Mesodermal cell (in vitro differentiated cells): Measurements from ENCODE around the gene STC2.
A peak's percentile ranks its signal among the peaks of the same experiment; 100 is the strongest.

Experiments used
- H3K27ac ChIP-seq: 2 replicates; pipeline ENCODE4 v1.7.0; 2013; ENCODE audit warnings: mild to moderate bottlenecking, low read depth, low read length, moderate library complexity; ENCODE audit not compliant: severe bottlenecking
- H3K36me3 ChIP-seq: 2 replicates; pipeline ENCODE4 v1.7.1; 2013; ENCODE audit warnings: mild to moderate bottlenecking, low read length, moderate library complexity; ENCODE audit not compliant: control insufficient read depth, insufficient read depth
- H3K4me1 ChIP-seq: one replicate; pipeline ENCODE4 v1.7.1; 2013; ENCODE audit warnings: mild to moderate bottlenecking, low read length; ENCODE audit not compliant: insufficient read depth, control insufficient read depth, poor library complexity, severe bottlenecking
- H3K4me3 ChIP-seq: 2 replicates; pipeline ENCODE4 v1.7.0; 2013; ENCODE audit warnings: low read length, control low read depth, mild to moderate bottlenecking; ENCODE audit not compliant: insufficient read depth, poor library complexity, severe bottlenecking; ENCODE audit errors: extremely low read depth
- H3K9me3 ChIP-seq: 2 replicates; pipeline ENCODE4 v1.7.1; 2013; ENCODE audit warnings: mild to moderate bottlenecking, low read length, moderate library complexity; ENCODE audit not compliant: control insufficient read depth
- WGBS, 2 experiments: methylation state at CpG; one replicate each; pipeline ENCODE4 v1.1.5; 2013; ENCODE audit warnings: missing lambda C conversion rate in 2 of 2; ENCODE audit not compliant: insufficient coverage in 2 of 2; 5-methylcytosine and 5-hydroxymethylcytosine counted together

STC2 gene

GRCh38 chr5:173301695-173302545 is 26.3 kb downstream of the STC2 start:
- H3K36me3 ChIP-seq: no peaks in the 10 kb centered on the region
- no peaks in the 10 kb centered on the region for H3K9me3 ChIP-seq
- WGBS, 2 experiments: 67 to 70% methylated on average over 12 to 13 of the region's 17 CpGs
- peaks cover 45% of the 10 kb centered on the region for H3K4me1 ChIP-seq
- H3K4me3 ChIP-seq: no peak overlapping the region
- peak overlapping the region; percentile 45 for H3K27ac ChIP-seq

DNA sequence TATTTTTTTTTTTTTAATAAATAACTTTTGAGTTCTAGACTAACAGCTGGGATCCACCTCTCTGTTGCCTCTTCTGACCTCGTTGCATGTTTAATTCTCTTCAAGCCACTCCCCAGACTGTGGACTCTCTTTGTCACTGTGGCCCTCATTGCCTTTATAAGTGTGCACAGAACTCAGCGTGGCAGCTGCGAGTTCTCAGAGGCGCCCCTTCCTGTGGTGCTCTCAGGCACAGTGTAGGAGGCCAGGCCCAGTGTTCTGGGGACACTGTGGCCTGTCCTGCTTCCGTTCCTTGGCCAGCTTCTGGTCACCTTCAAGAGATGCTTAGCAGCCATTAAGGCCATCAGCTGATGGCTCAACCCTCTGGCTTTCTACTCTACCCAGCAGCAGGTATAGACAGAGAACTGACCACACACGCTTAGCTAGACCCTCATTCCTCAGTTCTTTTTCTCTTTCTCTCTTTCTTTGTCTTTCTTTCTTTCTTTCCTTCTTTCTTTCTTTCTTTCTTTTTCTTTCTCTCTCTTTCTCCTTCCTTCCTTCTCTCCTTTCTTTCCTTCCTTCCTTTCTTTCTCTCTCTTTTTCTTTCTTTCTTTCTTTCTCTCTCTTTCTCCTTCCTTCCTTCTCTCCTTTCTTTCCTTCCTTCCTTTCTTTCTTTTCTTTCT is 27.7 kb downstream of the STC2 start:
- H3K4me3 ChIP-seq: no peak overlapping the region
- 88 to 92% methylated on average over 5 to 6 of the region's 6 CpGs for WGBS, 2 experiments
- peaks cover 49% of the 10 kb centered on the region for H3K4me1 ChIP-seq
- no peaks in the 10 kb centered on the region for H3K36me3 ChIP-seq
- H3K27ac ChIP-seq: no peak overlapping the region
- H3K9me3 ChIP-seq: no peaks in the 10 kb centered on the region

- peaks cover 48% of the 10 kb centered on the region for H3K4me1 ChIP-seq
- H3K36me3 ChIP-seq: no peaks in the 10 kb centered on the region
- no peaks in the 10 kb centered on the region for H3K9me3 ChIP-seq
- no peak overlapping the region for H3K4me3 ChIP-seq
- no peak overlapping the region for H3K27ac ChIP-seq
- WGBS, 2 experiments: 91 to 100% methylated on average over 2 to 7 of the region's 7 CpGs
Observed at GRCh38 chr5:173299820-173300219, 28.4 kb downstream of the STC2 start.

DNA sequence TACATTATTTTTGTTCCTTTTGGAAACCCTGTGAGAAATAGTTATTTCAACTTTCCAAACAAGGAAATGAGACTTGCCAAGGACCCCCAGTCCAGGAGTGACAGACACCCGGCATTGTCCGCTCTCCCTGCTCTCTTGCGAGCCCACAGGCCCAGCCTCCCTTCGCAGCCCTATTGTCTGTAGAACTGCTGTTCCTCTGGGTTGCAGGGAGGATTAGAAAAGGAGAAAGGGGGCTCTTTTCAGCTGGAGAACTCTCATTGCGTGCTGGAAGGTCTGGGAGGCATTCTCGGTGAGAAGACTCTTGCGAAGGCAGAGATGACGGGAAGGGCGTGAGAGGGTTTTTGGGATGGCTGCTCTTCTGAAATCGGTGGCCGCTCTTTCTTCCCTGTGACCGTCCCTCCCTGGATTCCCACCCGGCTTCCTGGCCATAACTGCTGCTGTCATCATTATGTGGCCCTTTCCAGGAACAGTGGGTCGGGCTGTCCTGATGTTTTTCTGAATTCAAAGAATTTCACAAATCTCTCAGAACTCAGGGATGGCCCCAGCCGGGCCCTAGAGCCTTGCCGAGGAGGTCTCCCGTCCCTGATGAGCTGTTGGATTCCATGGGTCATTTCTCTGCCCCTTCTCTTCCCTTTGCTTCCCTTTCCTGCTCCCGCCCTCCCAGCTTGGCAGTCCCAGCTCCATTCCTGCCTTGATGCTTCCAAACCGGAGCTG is 29.8 kb downstream of the STC2 start:
- H3K4me3 ChIP-seq: no peak overlapping the region
- no peak overlapping the region for H3K27ac ChIP-seq
- 63 to 79% methylated on average over 14 to 17 of the region's 19 CpGs for WGBS, 2 experiments
- H3K4me1 ChIP-seq: peaks cover 46% of the 10 kb centered on the region
- no peaks in the 10 kb centered on the region for H3K9me3 ChIP-seq
- no peaks in the 10 kb centered on the region for H3K36me3 ChIP-seq

DNA sequence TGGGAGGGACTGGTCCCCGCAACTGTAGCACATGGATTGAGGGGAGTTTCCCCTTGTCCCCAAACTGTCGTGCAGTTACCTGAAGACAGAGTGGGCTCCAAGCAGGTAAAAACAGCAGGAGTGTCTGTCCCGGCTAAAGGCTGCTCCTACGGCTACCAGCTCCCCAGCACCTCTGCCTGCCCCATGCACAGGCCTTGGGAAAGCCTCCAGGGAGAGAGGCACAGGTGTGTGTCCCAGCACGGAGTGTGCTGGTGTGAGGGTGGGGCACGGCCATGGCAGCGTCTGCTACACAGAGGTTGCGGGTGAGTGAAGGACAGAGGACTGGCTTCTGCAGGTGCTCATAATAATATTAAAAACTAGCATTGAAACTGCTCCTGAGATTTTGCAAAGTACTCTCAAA is 30.4 kb downstream of the STC2 start:
- WGBS, 2 experiments: 95 to 100% methylated on average over 2 to 5 of the region's 8 CpGs
- Histone ChIP-seq H3K27ac (no peak overlapping the region), H3K9me3 (no peaks in the 10 kb centered on the region), H3K4me1 (peaks cover 44% of the 10 kb centered on the region), H3K36me3 (no peaks in the 10 kb centered on the region), H3K4me3 (no peak overlapping the region)

- Histone ChIP-seq H3K36me3 (no peaks in the 10 kb centered on the region), H3K4me3 (no peak overlapping the region), H3K9me3 (peaks cover under 1% of the 10 kb centered on the region), H3K4me1 (peaks cover 42% of the 10 kb centered on the region), H3K27ac (no peak overlapping the region)
- WGBS, 2 experiments: 75 to 77% methylated on average over 23 to 25 of the region's 25 CpGs
Observed at GRCh38 chr5:173296737-173297676, 31.2 kb downstream of the STC2 start.

- peaks cover 42% of the 10 kb centered on the region for H3K4me1 ChIP-seq
- WGBS, 2 experiments: 67% methylated on average over 1 of the region's 1 CpG; no CpG with 5 or more reads in 1 of the 2 experiments
- H3K27ac ChIP-seq: no peak overlapping the region
- H3K9me3 ChIP-seq: peaks cover 5% of the 10 kb centered on the region
- no peaks in the 10 kb centered on the region for H3K36me3 ChIP-seq
- no peak overlapping the region for H3K4me3 ChIP-seq
Observed at GRCh38 chr5:173295796-173296195, 32.4 kb downstream of the STC2 start.

- Histone ChIP-seq H3K27ac (peak overlapping the region; percentile 36), H3K4me3 (peak overlapping the region; percentile 18), H3K4me1 (peaks cover 48% of the 10 kb centered on the region), H3K9me3 (peaks cover 5% of the 10 kb centered on the region), H3K36me3 (no peaks in the 10 kb centered on the region)
- 58 to 68% methylated on average over 10 of the region's 10 CpGs for WGBS, 2 experiments
Observed at GRCh38 chr5:173294673-173295320, 33.4 kb downstream of the STC2 start.

GRCh38 chr5:173293817-173294672 is 34.2 kb downstream of the STC2 start:
- H3K27ac ChIP-seq: peak overlapping the region; percentile 10
- peaks cover 48% of the 10 kb centered on the region for H3K4me1 ChIP-seq
- peaks cover 5% of the 10 kb centered on the region for H3K9me3 ChIP-seq
- H3K4me3 ChIP-seq: peak overlapping the region; percentile 18
- WGBS, 2 experiments: 25 to 30% methylated on average over 29 to 31 of the region's 37 CpGs
- no peaks in the 10 kb centered on the region for H3K36me3 ChIP-seq
